ENCODE measurements around the gene IL15. TPM values are rescaled to one million over a fixed set of nuclear protein-coding genes. Genes with fewer than 3 reads are reported as not detected.
"Not testable (repeated sequence)": the region's sequence is repeated elsewhere in the genome, so short reads cannot be mapped to it uniquely, and the experiment has no call there.

IL15 gene
- total RNA-seq, 1 experiment from 2014 or later = 7.1 TPM

GRCh38 chr4:141595531-141595930, 40.9 kb upstream of the IL15 start:
- H3K9ac ChIP-seq (ENCODE audit: low read length) = no peak overlapping the region
- H3K27me3 ChIP-seq (ENCODE audit: low read length) = no peaks in the 10 kb centered on the region
- BruUV-seq (replicated peaks) = no TSS peak
- H3K4me1 ChIP-seq (ENCODE audit: insufficient read depth, low read length) = no peaks in the 10 kb centered on the region
- no peaks in the 10 kb centered on the region for H3F3A ChIP-seq (ENCODE audit: low read length, unreplicated experiment)
- no peaks in the 10 kb centered on the region for H3K9me2 ChIP-seq (replicated peaks; ENCODE audit: low read length)
- ChIA-PET POLR2A (ENCODE audit: unreplicated experiment) (no interaction called here), CTCF (no interaction called here)
- H3K4me3 ChIP-seq (ENCODE audit: low read length) = no peak overlapping the region
- intact Hi-C loops (cut with micrococcal nuclease) = no loop called here
- H3K9me3 ChIP-seq (ENCODE audit: low read length) = 0 out of 2 replicates have a peak, but pooled peaks cover 4% of the 10 kb centered on the region
- no peak overlapping the region for H3K4me2 ChIP-seq (ENCODE audit: low read length)
- no peak overlapping the region for H3K27ac ChIP-seq (ENCODE audit: low read length)
- no peak for DNase-seq
- H4K20me1 ChIP-seq (ENCODE audit: low read length) = no peaks in the 10 kb centered on the region
- TF ChIP-seq EZH2phosphoT487 (IDR thresholded peaks at IDR 0.05; ENCODE audit: borderline replicate concordance, low read length) (no peak), CTCF (conservative IDR thresholded peaks at IDR 0.05; ENCODE audit: low read depth, low read length) (no peak), EZH2 (IDR thresholded peaks at IDR 0.05; ENCODE audit: low read length, unreplicated experiment) (no peak)
- ATAC-seq = no peak
- H3K79me2 ChIP-seq (ENCODE audit: low read length) = no peaks in the 10 kb centered on the region
- H2AFZ ChIP-seq (ENCODE audit: low read length) = no peak overlapping the region
- H3K36me3 ChIP-seq (ENCODE audit: low read depth, low read length) = no peaks in the 10 kb centered on the region

- intact Hi-C loops (cut with micrococcal nuclease) = no loop called here
- no peaks in the 10 kb centered on the region for H3K79me2 ChIP-seq (ENCODE audit: low read length)
- TF ChIP-seq EZH2 (IDR thresholded peaks at IDR 0.05; ENCODE audit: low read length, unreplicated experiment) (no peak), CTCF (conservative IDR thresholded peaks at IDR 0.05; ENCODE audit: low read depth, low read length) (no peak), EZH2phosphoT487 (IDR thresholded peaks at IDR 0.05; ENCODE audit: borderline replicate concordance, low read length) (no peak)
- no peaks in the 10 kb centered on the region for H3K27me3 ChIP-seq (ENCODE audit: low read length)
- no peaks in the 10 kb centered on the region for H3K36me3 ChIP-seq (ENCODE audit: low read depth, low read length)
- POLR2A ChIA-PET (ENCODE audit: unreplicated experiment) = no interaction called here
- ATAC-seq (no peak), DNase-seq (peak; percentile 26)
- no peak overlapping the region for H3K4me3 ChIP-seq (ENCODE audit: low read length)
- H3K4me2 ChIP-seq (ENCODE audit: low read length) = no peak overlapping the region
- no peak overlapping the region for H3K9ac ChIP-seq (ENCODE audit: low read length)
- H2AFZ ChIP-seq (ENCODE audit: low read length) = no peak overlapping the region
- H4K20me1 ChIP-seq (ENCODE audit: low read length) = no peaks in the 10 kb centered on the region
- H3F3A ChIP-seq (ENCODE audit: low read length, unreplicated experiment) = no peaks in the 10 kb centered on the region
- H3K27ac ChIP-seq (ENCODE audit: low read length) = no peak overlapping the region
- no peaks in the 10 kb centered on the region for H3K9me2 ChIP-seq (replicated peaks; ENCODE audit: low read length)
- no peaks in the 10 kb centered on the region for H3K4me1 ChIP-seq (ENCODE audit: insufficient read depth, low read length)
- H3K9me3 ChIP-seq (ENCODE audit: low read length) = no peaks in the 10 kb centered on the region
- no TSS peak for BruUV-seq (replicated peaks)
- CTCF ChIA-PET = no interaction called here
Observed at GRCh38 chr4:141599853-141600252, 36.5 kb upstream of the IL15 start.

GRCh38 chr4:141604683-141605082, 31.7 kb upstream of the IL15 start:
- H3K4me1 ChIP-seq (ENCODE audit: insufficient read depth, low read length); H3F3A ChIP-seq (ENCODE audit: low read length, unreplicated experiment); H3K4me2 ChIP-seq (ENCODE audit: low read length); DNase-seq; H3K27me3 ChIP-seq (ENCODE audit: low read length); H3K4me3 ChIP-seq (ENCODE audit: low read length); H4K20me1 ChIP-seq (ENCODE audit: low read length); H3K36me3 ChIP-seq (ENCODE audit: low read depth, low read length); H3K27ac ChIP-seq (ENCODE audit: low read length); intact Hi-C loops (cut with micrococcal nuclease); H3K9me3 ChIP-seq (ENCODE audit: low read length); H3K79me2 ChIP-seq (ENCODE audit: low read length); POLR2A ChIA-PET (ENCODE audit: unreplicated experiment); H3K9ac ChIP-seq (ENCODE audit: low read length); BruUV-seq (replicated peaks); H3K9me2 ChIP-seq (replicated peaks; ENCODE audit: low read length); CTCF ChIA-PET; ATAC-seq; H2AFZ ChIP-seq (ENCODE audit: low read length): not testable (repeated sequence)
